ENCODE data around the gene SIRPB2. TPM values are rescaled to one million over a fixed set of nuclear protein-coding genes. Genes with fewer than 3 reads are reported as not detected.
A peak's percentile ranks its signal among the peaks of the same experiment; 100 is the strongest.

Gene SIRPB2
- polyA plus RNA-seq, 2 of the 4 experiments (the other 2 are of a cell fraction) = not detected

DNA sequence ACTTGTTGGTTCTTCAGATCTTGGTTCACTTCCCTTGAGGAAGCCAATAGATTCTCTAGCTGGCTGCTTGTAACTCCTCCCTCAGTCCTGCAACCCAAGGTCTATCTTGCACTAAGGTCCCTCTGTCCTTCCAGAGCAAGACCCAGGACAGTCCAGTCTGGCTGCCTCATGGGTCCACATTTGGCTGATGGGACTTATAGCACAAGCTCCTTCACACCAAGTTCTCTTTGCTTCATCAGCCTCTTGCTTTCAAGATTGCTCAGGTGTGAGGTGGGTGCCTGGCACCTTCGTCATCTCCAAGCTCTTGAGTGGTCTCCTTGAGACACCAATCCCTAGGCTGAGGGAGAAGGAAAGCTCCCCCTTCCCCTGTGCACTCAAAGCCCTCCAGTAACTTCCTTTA lies 52.9 kb downstream of the SIRPB2 start:
- no peaks in the 10 kb centered on the region for H3K4me1 ChIP-seq
- peak; percentile 11 to 21; a peak in 3 of 6 replicates for ATAC-seq
- FAIRE-seq = no peak
- H3K9me3 ChIP-seq = no peaks in the 10 kb centered on the region
- TF ChIP-seq CHD2 (IDR thresholded peaks at IDR 0.05; ENCODE audit: low read length, partially characterized antibody) = no peak
- no peak for TF ChIP-seq GATA3 (IDR thresholded peaks at IDR 0.05; ENCODE audit: borderline replicate concordance)
- TF ChIP-seq, protein P1, sequence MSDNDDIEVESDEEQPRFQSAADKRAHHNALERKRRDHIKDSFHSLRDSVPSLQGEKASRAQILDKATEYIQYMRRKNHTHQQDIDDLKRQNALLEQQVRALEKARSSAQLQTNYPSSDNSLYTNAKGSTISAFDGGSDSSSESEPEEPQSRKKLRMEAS (IDR thresholded peaks at IDR 0.05) = no peak
- no peak for TF ChIP-seq MYC (IDR thresholded peaks at IDR 0.05; ENCODE audit: borderline replicate concordance, low read length)
- TF ChIP-seq, protein P2, sequence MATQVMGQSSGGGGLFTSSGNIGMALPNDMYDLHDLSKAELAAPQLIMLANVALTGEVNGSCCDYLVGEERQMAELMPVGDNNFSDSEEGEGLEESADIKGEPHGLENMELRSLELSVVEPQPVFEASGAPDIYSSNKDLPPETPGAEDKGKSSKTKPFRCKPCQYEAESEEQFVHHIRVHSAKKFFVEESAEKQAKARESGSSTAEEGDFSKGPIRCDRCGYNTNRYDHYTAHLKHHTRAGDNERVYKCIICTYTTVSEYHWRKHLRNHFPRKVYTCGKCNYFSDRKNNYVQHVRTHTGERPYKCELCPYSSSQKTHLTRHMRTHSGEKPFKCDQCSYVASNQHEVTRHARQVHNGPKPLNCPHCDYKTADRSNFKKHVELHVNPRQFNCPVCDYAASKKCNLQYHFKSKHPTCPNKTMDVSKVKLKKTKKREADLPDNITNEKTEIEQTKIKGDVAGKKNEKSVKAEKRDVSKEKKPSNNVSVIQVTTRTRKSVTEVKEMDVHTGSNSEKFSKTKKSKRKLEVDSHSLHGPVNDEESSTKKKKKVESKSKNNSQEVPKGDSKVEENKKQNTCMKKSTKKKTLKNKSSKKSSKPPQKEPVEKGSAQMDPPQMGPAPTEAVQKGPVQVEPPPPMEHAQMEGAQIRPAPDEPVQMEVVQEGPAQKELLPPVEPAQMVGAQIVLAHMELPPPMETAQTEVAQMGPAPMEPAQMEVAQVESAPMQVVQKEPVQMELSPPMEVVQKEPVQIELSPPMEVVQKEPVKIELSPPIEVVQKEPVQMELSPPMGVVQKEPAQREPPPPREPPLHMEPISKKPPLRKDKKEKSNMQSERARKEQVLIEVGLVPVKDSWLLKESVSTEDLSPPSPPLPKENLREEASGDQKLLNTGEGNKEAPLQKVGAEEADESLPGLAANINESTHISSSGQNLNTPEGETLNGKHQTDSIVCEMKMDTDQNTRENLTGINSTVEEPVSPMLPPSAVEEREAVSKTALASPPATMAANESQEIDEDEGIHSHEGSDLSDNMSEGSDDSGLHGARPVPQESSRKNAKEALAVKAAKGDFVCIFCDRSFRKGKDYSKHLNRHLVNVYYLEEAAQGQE (IDR thresholded peaks at IDR 0.05) = no peak
- no peak for TF ChIP-seq ZFP36 (IDR thresholded peaks at IDR 0.05; ENCODE audit: borderline replicate concordance, partially characterized antibody)
- TF ChIP-seq, protein P3, sequence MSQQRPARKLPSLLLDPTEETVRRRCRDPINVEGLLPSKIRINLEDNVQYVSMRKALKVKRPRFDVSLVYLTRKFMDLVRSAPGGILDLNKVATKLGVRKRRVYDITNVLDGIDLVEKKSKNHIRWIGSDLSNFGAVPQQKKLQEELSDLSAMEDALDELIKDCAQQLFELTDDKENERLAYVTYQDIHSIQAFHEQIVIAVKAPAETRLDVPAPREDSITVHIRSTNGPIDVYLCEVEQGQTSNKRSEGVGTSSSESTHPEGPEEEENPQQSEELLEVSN (IDR thresholded peaks at IDR 0.05; ENCODE audit: borderline replicate concordance, low read depth) = no peak
- TF ChIP-seq ZSCAN20 (CRISPR knock-in tag; IDR thresholded peaks at IDR 0.05) = no peak
- TF ChIP-seq, protein P4, sequence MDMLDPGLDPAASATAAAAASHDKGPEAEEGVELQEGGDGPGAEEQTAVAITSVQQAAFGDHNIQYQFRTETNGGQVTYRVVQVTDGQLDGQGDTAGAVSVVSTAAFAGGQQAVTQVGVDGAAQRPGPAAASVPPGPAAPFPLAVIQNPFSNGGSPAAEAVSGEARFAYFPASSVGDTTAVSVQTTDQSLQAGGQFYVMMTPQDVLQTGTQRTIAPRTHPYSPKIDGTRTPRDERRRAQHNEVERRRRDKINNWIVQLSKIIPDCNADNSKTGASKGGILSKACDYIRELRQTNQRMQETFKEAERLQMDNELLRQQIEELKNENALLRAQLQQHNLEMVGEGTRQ (IDR thresholded peaks at IDR 0.05) = no peak
- no peak for TF ChIP-seq RNF2 (IDR thresholded peaks at IDR 0.05; ENCODE audit: borderline replicate concordance, low read depth)
- TF ChIP-seq SMC3 (IDR thresholded peaks at IDR 0.05) = no peak
- TF ChIP-seq SREBF2 (IDR thresholded peaks at IDR 0.05) = no peak
- no peak for TF ChIP-seq MAZ (IDR thresholded peaks at IDR 0.05; ENCODE audit: borderline replicate concordance, low read depth, low read length)
- TF ChIP-seq, protein P5, sequence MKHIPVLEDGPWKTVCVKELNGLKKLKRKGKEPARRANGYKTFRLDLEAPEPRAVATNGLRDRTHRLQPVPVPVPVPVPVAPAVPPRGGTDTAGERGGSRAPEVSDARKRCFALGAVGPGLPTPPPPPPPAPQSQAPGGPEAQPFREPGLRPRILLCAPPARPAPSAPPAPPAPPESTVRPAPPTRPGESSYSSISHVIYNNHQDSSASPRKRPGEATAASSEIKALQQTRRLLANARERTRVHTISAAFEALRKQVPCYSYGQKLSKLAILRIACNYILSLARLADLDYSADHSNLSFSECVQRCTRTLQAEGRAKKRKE (CRISPR knock-in tag; IDR thresholded peaks at IDR 0.05; ENCODE audit: low read depth) = no peak
- no peak for TF ChIP-seq HOXB5 (CRISPR knock-in tag; IDR thresholded peaks at IDR 0.05)
- H3K4me3 ChIP-seq = no peak overlapping the region
- no peak for DNase-seq (ENCODE audit: low read depth in 1 of 2, low spot score in 1 of 2)
- H3K4me2 ChIP-seq = no peak overlapping the region
- CTCF ChIA-PET = interaction anchor here (0.9 to 8.4 kb wide), 18 partner anchors 12 to 260 kb away, joined by 3 to 139 read pairs (median 8); partner anchors contain the start of genes NSFL1C and RAD21L1
- no peak overlapping the region for H3K27ac ChIP-seq
- WGBS (ENCODE audit: missing lambda C conversion rate) = 65% methylated on average over 1 of the region's 1 CpG
- POLR2A ChIA-PET = interaction anchor here (0.7 kb wide), 1 partner anchor 11 kb away, joined by 3 read pairs; no protein-coding TSS in a partner anchor

DNA sequence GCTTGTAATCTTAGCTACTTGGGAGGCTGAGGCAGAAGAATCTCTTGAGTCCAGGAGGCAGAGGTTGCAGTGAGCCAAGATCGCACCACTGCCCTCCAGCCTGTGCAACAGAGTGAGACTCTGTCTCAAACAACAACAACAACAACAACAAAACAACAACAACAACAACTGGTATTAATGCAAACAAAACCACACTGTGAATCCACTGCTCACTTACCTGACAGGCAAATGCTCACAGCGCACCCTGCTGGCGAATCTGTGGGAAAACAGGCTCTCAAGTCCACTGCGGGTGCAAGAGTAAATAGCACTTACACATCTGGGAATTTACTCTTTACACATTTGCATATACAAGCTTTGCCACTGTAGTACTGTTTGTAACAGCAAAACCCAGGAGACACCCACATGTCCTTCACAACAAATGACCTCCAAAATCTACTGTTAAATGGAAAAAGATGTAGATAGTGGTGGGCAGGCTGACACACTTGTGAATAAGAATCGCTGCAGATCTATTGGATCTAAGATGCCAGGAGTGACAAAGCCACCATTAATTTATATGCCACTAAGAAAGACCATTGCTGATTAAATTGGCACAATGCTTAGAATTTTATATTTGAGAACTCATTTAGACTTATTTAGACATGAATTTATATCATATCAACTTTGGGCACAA lies 53.9 kb downstream of the SIRPB2 start:
- DNase-seq (ENCODE audit: low read depth in 1 of 2, low spot score in 1 of 2) = peak; percentile 85 to 91
- peak; percentile 68 to 83; a peak in 4 of 6 replicates for ATAC-seq
- FAIRE-seq = peak; percentile 78
- ChIA-PET POLR2A (no interaction called here), CTCF (interaction anchor here (0.6 to 8.4 kb wide), 40 partner anchors 13 to 885 kb away, joined by 3 to 139 read pairs (median 4); partner anchors contain the start of genes NSFL1C, RAD21L1 and SDCBP2)
- H3K4me2 ChIP-seq = no peak overlapping the region
- WGBS (ENCODE audit: missing lambda C conversion rate) = 24% methylated on average over 5 of the region's 5 CpGs
- H3K27ac ChIP-seq = no peak overlapping the region
- H3K4me3 ChIP-seq = no peak overlapping the region
- H3K4me1 ChIP-seq = no peaks in the 10 kb centered on the region
- no peaks in the 10 kb centered on the region for H3K9me3 ChIP-seq
- TF ChIP-seq ZSCAN20 (CRISPR knock-in tag; IDR thresholded peaks at IDR 0.05) (no peak), CHD2 (IDR thresholded peaks at IDR 0.05; ENCODE audit: low read length, partially characterized antibody) (no peak), JUNB (IDR thresholded peaks at IDR 0.05) (no peak), NFE2L2 (conservative IDR thresholded peaks at IDR 0.05; ENCODE audit: low read length) (no peak), CHD4 (IDR thresholded peaks at IDR 0.05; ENCODE audit: borderline replicate concordance) (no peak), RAD21 (conservative IDR thresholded peaks at IDR 0.05 in 1 of 2, IDR thresholded peaks at IDR 0.05 in 1 of 2) (peak; percentile 86 to 90), SMC3 (IDR thresholded peaks at IDR 0.05) (peak; percentile 89), BHLHE40 (IDR thresholded peaks at IDR 0.05; ENCODE audit: low read depth, low read length) (no peak), NR3C1 (IDR thresholded peaks at IDR 0.05) (no peak), HDAC2 (IDR thresholded peaks at IDR 0.05) (no peak)
- TF ChIP-seq, protein P6, sequence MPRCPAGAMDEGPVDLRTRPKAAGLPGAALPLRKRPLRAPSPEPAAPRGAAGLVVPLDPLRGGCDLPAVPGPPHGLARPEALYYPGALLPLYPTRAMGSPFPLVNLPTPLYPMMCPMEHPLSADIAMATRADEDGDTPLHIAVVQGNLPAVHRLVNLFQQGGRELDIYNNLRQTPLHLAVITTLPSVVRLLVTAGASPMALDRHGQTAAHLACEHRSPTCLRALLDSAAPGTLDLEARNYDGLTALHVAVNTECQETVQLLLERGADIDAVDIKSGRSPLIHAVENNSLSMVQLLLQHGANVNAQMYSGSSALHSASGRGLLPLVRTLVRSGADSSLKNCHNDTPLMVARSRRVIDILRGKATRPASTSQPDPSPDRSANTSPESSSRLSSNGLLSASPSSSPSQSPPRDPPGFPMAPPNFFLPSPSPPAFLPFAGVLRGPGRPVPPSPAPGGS (IDR thresholded peaks at IDR 0.05) = no peak
- TF ChIP-seq, protein P1 (IDR thresholded peaks at IDR 0.05) = no peak
- TF ChIP-seq, protein P7, sequence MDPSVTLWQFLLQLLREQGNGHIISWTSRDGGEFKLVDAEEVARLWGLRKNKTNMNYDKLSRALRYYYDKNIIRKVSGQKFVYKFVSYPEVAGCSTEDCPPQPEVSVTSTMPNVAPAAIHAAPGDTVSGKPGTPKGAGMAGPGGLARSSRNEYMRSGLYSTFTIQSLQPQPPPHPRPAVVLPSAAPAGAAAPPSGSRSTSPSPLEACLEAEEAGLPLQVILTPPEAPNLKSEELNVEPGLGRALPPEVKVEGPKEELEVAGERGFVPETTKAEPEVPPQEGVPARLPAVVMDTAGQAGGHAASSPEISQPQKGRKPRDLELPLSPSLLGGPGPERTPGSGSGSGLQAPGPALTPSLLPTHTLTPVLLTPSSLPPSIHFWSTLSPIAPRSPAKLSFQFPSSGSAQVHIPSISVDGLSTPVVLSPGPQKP (IDR thresholded peaks at IDR 0.05; ENCODE audit: low read depth, low read length) = no peak
- TF ChIP-seq, protein P8, sequence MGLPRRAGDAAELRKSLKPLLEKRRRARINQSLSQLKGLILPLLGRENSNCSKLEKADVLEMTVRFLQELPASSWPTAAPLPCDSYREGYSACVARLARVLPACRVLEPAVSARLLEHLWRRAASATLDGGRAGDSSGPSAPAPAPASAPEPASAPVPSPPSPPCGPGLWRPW (IDR thresholded peaks at IDR 0.05) = no peak

All from A549 (cell line).